DMS79 treated with DMSO at 0.1 percent for 48 hours (cell line): ENCODE data around the gene NCAM1.

Experiments used
- DNase-seq: peaks from one replicate; lab custom pipeline; 2025; lab: John Stamatoyannopoulos, UW

Gene NCAM1

DNA sequence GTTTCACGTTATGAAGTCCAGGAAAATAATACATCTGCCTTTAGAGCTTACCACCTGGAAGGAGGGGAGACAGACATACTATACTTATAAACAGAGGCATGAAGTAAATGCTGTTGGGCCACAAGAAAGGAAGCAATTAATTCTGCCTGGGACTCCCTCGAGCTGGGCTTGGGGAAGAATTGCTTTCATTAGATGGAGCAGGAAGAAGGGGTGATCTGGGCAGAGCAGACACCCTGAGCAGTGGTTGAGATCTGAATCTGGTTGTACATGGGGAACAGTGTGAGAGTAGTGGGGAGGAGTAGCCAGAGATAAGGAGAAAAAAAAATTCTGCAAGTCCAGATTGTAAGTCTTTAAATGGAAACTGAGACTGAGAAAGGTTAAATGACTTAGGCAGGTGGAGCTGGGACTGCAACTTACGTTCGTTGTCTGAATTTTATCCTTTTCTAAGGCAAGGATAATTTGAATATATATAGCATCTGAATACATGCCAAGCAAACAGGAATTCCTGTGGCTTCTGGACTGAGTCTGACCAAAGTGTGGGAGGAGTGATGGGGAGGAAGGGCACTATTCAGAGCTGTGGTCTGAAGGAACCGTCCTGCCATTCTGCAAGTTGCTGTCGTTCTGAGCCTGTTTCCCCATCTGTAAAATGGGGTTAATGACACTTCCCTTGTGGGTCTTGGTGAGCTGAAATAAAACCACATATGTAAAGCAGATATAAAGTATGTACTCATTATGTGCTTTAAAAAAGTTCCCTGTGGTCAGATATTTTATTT, 7.9 kb downstream of the NCAM1 start:
- DNase-seq: no peak

DNA sequence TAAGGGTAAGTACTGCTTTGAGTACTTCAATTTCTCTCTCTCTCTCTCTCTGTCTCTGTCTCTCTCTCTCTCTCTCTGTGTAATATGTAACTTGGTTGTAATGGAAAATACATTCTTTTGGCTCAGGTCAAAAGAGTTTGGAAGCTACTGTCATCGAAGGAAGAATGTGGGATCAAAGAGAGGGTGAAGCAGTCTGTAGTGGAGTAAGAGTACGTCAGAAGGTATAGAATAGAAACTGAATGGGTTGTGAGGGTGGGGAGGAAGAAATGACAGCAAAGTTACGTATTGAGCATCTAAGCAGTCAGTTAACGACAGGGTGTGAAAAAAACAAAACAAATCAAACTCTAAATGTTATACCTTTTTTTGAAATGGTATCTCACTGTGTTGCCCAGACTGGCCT, 10.0 kb downstream of the NCAM1 start:
- no peak for DNase-seq

DNA sequence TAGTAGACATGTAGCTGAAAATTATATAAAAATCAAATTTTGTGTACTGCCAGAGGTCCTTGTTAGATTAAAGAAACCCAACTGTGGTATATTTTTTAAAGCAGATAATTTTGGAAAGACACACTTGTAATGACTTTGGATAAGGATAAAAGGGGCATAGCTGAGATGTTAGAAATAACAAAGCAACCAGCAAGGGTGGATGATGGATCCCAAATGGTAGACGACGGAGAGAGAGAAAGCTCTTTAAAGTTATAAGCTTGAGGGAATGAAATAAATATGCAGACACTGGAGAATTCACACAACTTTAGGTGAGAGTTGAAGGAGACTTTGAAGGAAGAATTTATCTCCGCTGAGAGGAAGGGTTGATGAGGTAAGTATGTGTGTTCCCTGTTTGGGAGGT, 10.6 kb downstream of the NCAM1 start:
- DNase-seq: no peak

DNA sequence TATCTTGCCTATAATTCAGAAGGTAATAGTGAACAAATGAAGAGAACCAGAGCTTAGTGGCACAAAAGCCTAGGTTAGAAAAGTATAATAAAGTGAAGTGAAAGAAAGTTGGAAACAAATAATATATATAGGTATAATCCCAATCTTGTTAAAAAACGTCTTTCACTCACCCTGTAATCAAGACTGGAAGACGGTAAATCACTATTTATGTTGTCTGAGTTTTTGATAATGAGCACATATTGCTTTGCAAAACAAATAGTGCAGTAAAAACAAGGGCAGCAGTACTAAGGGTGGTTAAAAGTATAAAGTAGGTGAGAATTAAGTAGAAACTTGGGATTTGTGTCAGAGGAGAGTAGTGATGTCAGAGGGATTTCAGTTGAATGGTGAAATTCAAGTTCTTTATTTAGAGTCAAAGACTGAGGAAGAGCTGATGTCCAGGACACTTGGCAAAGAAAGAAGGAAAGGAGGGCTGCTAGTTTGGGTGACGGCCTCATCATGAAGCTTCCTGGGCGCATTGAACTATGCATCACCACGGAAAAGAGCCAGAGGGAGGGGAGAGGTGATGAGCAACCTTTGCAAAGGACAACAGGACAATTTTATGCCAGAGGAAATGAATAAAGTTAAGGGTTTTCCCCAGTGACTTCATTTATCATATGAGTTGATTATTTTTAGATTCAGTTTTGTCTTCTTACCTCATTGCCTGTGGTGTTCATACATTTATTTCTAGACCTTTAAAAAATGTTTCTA, 11.4 kb downstream of the NCAM1 start:
- DNase-seq: no peak

DNA sequence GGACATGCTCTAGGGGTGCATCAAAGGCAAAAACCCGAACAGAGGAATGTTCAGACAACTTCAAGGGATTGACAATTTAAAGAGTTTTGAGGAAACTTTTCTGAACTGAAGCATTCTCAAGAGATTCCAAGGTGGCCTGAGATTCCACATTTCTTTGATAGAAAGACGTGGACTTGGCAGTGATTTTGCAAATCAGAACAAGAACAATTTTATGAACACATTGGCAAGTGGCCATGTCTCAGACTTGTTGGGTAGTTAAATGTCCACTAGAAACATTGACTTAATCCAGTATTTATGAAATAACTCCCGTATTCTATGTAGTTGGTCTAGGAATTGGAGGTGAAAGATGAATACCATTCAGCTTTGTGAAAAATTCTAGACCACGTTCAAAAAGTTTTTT, 13.8 kb downstream of the NCAM1 start:
- DNase-seq: no peak

DNA sequence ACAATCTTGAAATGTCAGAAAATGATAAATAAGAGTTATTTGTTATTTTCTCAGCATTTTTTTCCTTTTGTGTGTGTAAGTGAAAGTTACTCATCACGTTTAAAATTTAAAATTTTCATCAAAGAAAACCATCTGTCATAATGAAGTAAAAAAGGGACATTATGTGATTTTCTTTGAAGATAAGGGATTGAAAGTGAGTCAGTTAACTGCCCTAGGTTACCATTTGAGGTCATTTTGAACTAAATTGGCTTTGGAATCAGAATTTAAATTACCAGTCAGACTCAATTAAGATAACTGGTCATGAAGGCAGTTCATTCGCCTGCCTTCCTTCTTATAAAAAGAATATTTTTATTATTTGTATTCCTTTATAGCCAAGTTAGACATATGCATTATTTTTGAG, 14.3 kb downstream of the NCAM1 start:
- DNase-seq: no peak

DNA sequence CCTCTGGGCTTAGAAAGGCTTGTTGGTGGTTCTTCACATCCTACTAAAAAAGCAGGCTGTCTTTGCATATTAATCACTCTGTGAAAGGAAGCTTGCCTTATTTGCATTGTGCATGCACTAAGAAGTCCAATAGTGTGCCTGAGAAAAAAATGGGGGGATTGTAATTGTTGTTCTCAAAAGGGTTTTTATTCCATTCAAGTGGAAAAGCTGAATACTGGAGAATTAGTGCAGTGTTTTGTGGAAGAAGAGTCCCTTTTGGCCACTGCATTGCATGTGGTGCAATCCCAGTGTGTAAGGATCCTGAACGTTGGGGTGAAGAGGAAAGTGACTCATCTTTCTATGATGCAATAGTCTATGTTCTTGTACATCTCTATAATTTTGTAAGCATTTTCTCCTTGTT, 16.5 kb downstream of the NCAM1 start:
- DNase-seq: no peak

DNA sequence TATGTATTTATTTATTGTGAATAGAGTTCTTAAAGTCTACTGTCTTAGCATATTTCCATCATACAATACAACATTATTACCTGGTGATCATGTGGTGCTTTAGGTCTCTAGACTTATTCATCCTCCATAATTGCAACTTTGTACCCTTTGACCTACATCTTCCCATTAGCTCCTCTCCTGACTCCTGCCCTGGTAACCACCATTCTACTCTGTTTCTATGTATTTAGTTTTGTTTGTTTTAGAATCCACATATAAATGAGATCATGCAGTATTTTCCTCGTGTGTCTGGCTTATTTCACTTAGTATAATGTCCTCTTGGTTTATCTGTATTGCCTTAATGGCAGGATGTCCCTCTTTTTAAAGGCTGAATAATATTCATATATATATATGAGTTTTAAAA, 22.7 kb downstream of the NCAM1 start:
- DNase-seq: no peak

DNA sequence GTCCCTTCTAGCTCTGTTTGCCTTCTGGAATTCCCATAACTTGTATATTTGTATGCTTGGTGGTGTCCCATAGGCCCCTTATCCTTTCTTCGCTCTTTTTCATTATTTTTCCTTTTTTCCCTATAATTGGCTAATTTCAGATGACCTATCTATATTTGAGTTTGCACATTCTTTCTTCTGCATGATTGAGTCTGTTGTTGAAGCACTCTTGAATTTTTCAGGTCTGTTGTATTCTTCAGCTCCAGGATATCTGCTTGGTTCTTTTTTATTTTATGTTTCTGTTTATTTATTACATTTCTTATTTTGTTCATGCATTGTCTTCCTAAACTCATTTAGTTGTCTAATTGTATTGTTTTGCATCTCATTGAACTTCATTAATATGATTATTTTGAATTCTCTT, 28.0 kb downstream of the NCAM1 start:
- DNase-seq: no peak

DNA sequence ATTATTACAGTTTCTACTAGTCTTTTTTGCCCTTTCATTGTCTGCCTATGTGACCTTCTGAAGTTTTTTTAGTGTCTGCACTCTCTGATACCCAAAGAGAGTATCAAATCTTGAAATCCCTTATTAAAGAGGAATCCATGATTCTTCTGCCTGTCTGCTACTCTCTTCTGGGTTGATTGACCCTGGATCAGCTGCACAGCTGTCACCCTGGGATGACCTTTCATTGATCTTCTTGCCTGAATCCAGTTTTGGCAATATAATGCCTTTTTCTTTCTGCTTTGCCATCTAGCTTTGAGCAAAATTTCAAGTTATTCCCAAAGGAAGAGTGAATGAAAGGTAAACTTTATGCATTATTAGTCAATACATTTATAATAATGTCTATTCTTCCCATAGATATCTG, 32.6 kb downstream of the NCAM1 start:
- no peak for DNase-seq

DNA sequence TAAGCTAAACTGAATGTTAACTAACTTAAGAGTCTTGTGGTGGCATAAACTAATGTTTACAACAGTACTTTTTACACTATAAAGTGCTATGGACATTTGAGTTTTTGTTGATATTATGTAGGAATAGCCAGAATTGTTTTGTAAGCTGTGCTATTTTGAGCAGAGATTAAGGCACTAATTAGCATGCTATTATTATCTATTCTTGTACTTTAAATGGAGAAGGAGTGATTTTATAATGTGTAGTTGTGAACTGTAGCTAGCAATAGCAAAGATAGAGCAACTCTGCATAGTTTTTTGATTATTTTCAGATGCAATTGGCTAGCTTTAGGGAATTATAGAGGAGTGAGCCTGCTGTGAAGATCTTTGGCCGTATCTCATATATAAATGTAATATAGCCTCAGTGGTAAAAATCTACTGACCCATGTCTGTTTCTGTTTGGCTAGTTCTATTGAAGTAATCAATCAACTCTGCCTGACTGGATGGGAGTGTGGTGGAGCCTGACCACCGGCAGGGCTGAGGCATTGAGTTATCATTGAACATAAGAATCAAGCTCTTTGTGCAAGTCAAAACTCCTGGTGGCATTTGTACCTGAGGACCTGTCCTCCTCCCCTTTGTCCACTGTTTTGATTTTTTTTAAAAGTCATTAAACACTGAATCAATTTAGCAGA, 34.3 kb downstream of the NCAM1 start:
- DNase-seq: no peak

DNA sequence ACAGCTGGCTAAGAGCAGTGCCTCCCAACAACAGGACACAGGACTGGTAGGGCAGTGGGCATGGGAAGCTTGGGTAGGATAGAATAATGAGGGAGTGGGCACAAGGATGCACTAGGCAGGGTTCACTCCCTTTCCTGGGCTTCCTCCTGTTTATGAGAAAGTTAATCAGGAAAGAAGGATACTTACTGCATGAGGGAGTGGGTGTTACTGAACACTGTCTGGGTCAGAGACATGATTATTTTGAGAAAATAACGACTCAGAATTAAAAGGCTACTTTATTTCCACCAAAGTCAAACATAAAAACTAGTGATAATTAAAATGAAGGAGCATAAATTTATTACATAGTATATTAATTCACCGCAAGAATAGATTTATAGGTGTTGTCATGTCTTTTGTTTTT, 35.8 kb downstream of the NCAM1 start:
- no peak for DNase-seq

DNA sequence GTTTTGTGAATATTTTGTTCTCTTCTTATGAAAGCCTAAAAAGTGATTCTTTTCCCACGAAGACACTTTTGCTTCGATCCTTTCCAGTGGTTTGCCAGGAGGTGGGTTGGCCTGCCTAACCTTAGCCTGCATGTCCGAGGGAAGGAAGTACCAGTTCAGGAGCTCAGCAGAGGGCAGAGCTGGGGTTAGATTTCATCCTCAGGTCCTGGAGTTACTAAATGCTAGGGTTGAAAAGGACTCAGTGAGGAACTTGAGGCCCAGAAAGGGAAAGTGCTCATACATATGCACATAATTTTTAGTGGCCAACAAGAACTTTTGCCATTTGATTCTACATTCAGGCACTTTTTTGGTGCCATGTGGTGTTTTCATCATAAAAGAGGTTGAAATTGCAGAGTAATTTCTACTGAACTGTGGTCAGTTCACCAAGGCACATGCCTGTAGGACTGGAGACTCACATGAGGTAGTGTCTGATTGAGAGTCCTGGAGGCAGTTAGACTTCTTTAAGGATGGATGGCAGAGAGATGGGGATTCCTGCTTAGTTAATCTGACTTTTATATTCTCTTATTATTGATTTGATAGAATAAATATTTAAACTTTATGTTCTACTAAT, 36.7 kb downstream of the NCAM1 start:
- no peak for DNase-seq

DNA sequence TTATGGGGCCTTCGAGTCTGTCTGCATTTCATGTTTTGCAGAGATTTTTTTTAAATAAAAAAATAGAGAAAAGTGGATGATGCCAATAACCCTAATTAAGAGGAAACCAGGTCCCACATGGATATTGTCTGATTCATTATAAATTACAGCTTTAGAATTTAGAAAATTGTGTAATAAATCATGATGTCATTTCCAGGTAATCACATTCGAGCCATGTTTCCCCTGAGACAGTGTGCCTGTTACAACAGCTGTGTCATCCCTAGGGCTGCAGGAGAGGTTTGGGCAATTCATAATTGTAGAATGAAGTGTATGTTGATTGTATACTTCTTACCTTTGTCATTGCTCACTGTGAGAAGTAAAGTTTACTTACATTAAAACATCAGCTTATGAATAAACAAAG, 38.3 kb downstream of the NCAM1 start:
- no peak for DNase-seq

DNA sequence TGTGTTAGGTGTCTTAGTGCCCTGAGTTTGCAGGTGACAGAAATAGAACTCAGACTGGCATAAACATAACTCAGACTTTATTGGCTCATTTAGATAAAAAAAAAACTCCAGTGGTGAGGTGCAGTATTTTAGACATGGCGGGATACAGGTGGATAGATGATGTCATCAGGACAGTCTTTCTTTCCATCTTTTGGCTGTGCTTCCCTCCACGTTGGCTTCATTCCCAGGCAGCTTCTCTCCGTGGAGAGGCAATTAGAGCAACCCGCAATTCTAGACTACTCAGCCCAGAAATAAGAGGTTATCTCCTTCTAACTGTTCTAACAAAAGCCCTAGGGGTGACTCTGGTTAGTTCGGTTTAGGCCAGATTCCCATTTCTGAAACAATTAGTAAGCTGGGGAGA, 40.5 kb downstream of the NCAM1 start:
- DNase-seq: peak; percentile 97

DNA sequence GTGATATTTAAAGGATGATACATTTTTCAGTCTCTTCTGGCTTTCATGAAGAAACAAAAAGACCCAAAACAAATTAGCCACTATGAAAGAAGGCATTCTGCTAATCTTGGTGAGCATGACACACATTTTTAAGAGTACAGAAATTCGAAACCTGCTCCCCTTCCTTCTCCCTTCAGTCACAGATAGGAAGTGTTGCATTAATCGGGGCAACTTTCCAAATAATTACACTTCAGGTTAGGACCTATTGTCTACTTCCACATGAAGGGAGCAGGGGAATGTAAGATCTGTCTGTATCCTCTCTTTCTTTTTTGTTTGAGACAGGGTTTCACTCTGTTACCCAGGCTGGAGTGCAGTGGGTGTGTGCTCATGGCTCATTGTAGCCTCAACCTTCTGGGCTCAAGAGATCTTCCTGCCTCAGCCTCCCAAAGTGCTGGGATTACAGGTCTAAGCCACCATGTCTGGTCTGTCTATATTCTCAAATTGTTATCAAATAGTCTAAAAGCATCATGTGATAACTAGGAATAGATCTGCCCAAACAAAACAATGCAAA, 45.8 kb downstream of the NCAM1 start:
- DNase-seq: peak; percentile 67

DNA sequence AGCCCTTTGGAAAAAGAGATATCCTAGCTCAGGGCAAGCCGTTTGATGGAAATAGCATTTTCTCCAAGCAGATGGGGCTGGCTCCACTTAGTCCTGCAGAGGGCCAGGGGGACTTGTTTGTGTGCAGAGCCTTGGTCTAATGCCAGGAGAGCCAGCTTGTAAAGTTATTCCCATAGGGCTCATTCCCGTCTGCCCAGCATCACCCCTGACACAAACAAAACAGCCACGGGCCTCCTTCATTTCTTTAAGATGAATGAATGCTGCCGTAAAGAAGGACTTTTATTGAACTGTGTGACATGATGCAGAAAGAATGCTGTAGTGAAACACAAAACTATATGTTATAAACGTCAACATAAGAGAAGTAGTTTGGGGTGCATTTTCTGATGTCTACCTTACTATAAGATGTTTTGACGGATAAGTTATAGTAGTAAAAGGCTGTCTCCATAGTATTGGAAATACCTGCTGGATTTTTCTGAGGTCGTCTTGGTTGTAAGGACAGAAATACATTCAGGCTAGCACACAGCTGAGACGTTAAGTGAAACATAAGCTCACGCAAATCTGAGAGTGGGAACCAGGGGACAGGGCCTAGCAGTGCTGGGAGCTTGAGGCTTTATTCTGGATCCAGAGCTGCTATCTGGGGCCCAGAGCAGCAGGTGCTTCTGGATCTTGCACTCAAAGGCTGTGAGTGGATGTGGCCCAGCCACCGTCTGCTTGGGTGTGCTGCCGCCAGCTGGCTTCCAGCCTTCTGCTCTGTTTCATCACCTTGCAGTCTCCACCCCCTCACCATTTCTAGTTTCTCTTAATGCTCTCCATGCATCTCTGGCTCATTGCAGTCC, 53.3 kb downstream of the NCAM1 start:
- DNase-seq: peak; percentile 99

DNA sequence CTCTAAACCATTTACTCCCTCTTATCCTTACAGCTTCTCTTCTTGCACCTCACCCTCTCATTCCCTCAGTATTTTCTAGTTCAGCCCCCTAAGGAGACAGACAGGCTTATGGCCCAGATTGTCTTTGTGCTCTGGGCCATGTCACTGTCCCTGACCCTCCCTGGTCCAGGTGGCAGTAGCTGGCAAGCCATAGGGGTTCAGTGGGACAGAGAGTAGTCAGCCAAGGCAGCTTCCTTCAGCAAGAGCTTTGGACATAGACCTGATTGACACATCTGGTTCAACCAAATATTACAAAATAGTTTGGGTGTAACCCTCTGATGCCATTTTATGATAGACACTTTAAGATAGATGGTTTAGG, 53.9 kb downstream of the NCAM1 start:
- no peak for DNase-seq

DNA sequence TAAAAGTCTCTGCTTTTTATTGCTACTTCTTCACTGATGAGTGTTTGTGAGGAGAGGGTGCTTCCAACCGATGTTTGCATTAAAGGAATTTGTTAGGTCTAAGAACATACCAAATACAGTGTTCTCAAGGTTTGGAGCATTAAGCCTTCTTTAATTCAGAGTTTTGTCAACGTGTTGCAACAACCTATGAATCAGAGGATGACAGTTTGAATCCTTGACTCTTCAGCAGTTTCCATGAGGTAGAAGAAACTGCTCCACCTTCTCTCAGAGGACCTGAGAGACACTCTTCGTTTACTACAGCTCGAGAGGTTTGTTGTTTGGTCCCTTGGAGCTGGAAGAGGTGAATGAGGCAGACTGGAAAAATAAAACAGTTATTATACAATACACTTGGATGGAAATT, 55.7 kb downstream of the NCAM1 start:
- peak; percentile 57 for DNase-seq

DNA sequence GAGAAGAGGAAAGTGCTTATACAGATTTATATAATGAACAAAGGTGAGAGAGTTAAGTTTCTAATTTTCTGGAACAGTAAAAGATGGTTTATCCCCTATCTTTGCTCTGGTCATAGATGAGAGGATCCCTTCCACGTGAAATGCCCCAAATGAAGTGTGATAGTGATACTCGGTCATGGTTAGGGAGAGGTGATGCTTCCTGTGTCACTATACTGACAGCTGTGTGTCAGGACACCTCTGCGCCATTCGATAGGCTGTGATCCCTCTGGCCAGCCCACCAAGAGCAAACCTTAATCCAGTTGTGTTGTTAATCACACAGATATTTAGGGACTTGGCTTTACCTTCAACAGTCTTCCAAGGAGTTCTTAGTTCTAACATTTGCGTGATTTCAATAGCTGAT, 57.7 kb downstream of the NCAM1 start:
- DNase-seq: no peak

DNA sequence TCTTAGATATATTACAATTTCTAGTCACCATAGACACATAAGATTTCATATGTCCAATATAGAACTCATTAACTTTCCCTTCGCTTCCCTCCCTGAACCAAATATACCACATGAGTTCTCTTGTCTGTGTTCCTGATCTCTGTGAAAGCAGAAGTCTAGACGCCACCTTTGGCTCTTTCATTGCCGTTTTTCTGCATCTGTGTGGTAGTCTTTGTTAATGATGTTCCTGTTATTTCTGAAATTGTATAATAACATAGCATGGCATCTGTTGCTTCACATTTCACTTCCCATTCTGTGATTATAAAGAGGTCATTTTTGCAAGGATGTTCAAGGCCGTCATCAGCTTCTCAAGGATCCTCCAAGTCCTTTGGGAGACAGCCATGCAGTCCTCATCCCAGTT, 58.5 kb downstream of the NCAM1 start:
- DNase-seq: no peak

DNA sequence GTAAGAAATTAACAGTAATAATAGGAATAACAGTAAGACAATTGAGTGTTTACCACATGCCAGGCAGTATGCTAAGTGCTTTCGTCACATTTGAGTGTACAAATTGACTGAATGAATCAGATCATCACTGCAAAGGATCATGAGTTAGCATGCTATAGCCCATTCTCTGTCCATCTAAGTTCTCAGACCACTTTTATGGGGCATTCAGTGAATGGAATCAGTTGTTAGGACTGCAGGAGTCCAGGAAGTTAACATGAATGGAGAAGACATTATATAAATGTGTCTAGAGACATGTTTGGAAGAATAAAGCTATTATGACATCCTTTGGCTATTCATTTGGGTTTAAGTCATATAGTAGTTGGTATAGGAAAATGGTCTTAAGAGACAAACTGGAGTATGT, 59.9 kb downstream of the NCAM1 start:
- DNase-seq: no peak
